Activated CD8-positive, alpha-beta T cell treated with anti-CD3 and anti-CD28 coated beads for 36 hours (primary cell): ENCODE data around the gene TRMT10B. TPM values are rescaled to one million over a fixed set of nuclear protein-coding genes. Genes with fewer than 3 reads are reported as not detected.

Experiments
- ATAC-seq: fragments of 200-7000 bp; cut with Tn5 transposase; one replicate; pipeline ENCODE4 v1.10.0; 2021; ENCODE audit warnings: mild to moderate bottlenecking, moderate library complexity
- CTCF ChIA-PET: fragments of 350-600 bp; sonication (Branson Sonifier 250); formaldehyde crosslinking; loops from one replicate; lab custom pipeline; 2021; ENCODE audit warnings: antibody characterized with exemption; lab: Charles Lee
- POLR2A ChIA-PET: fragments of 350-600 bp; sonication (Branson Sonifier 250); formaldehyde crosslinking; loops from one replicate; lab custom pipeline; 2021; ENCODE audit warnings: antibody characterized with exemption; lab: Charles Lee
- DNase-seq: peaks from one replicate; pipeline ENCODE4 v3.0.0-alpha.2; 2020
- H3K27ac Mint-ChIP-seq: one replicate; pipeline ENCODE4 v1.8.0; 2021; ENCODE audit warnings: mild to moderate bottlenecking, mixed read lengths
- H3K27me3 Mint-ChIP-seq: one replicate; pipeline ENCODE4 v1.8.0; 2021; ENCODE audit warnings: mixed read lengths
- H3K36me3 Mint-ChIP-seq: one replicate; pipeline ENCODE4 v1.8.0; 2021; ENCODE audit warnings: low read depth, mixed read lengths
- H3K4me1 Mint-ChIP-seq: one replicate; pipeline ENCODE4 v1.8.0; 2021; ENCODE audit warnings: low read depth, mixed read lengths
- H3K4me3 Mint-ChIP-seq: one replicate; pipeline ENCODE4 v1.8.0; 2021; ENCODE audit warnings: mild to moderate bottlenecking, moderate library complexity, mixed read lengths
- H3K9me3 Mint-ChIP-seq: one replicate; pipeline ENCODE4 v1.8.0; 2021; ENCODE audit warnings: mixed read lengths
- CTCF ChIP-seq: fragments of 200-600 bp; IDR thresholded peaks from one replicate; pipeline ENCODE4 v1.8.0; 2022; ENCODE audit warnings: antibody characterized with exemption, mild to moderate bottlenecking
- intact Hi-C: fragments of 100-400 bp; cut with micrococcal nuclease; formaldehyde crosslinking; loops from one replicate; pipeline ENCODE4 v1.10.0; 2022
- total RNA-seq, 2 experiments: library from RNA; stranded (reverse); gene quantifications; one replicate each; pipeline ENCODE4 v1.2.3, GENCODE V29; 2021

The TRMT10B gene
- total RNA-seq, 2 experiments from 2014 or later, result 10.6 to 12.0 TPM

DNA sequence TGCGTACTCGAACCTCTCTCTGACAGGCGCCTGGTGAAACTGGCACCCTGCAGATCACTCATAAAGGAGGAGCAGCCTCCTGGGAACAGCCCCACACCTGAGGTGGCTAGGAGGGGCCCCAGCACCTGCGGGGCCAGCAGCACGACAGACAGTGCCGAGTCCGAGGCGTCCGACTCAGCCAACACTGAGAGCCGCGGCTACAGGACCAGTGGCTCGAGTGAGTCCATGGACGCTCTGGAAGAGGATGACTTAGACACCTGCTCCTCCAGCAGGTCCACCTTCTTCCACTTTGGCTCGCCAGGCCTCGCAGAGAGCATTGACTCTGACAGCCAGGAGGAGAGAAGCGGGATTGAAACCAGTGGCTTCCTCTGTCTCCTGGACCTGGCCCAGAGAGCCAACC, 13.5 kb upstream of the TRMT10B start:
- H3K9me3 Mint-ChIP-seq, result no peaks in the 10 kb centered on the region
- H3K4me3 Mint-ChIP-seq, result no peak overlapping the region
- intact Hi-C loops, result loop anchor here (10.0 kb wide), 1 partner anchor 115 kb away; no protein-coding TSS in a partner anchor
- H3K27ac Mint-ChIP-seq, result no peak overlapping the region
- ChIA-PET POLR2A (no interaction called here), CTCF (no interaction called here)
- H3K27me3 Mint-ChIP-seq, result no peaks in the 10 kb centered on the region
- ATAC-seq, result no peak
- H3K36me3 Mint-ChIP-seq, result no peaks in the 10 kb centered on the region
- H3K4me1 Mint-ChIP-seq, result no peaks in the 10 kb centered on the region
- no peak for TF ChIP-seq CTCF
- no peak for DNase-seq

DNA sequence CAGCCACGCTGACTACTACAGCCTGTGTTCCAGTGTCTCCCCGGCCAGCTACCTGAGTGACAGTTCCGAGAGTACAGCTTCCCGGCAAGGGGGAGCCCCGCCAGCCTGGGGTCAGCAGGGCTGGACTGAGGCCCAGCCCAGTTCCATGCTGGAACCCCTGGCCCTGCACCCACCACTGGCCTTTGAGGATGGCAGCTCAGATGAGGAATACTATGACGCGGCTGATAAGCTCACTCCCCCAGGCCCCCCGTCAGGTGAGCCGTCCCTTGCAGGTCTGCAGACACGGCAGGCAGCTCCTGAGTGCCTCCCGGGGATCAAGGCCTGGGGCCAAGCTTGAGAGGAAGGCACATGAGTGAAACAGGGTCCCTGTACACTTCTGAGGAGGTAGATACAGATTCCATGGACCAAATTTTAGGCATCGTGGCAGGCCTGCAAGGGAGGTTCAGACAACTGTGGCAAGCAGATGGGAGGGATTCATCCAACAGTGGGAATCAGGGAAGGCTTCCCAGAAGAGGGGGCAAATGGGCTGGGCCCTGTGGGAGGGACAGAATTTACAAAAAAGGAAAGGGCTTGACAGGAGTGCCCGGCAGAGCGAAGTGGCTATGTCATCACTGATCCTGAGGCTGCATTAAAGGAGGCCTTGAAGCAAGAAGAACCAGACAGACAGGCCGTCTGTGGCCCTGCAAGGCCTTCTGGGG, 12.8 kb upstream of the TRMT10B start:
- Mint-ChIP-seq H3K27ac (no peak overlapping the region), H3K36me3 (no peaks in the 10 kb centered on the region), H3K4me3 (no peak overlapping the region), H3K4me1 (no peaks in the 10 kb centered on the region), H3K9me3 (no peaks in the 10 kb centered on the region), H3K27me3 (no peaks in the 10 kb centered on the region)
- CTCF ChIA-PET, result no interaction called here
- no peak for DNase-seq
- TF ChIP-seq CTCF, result no peak
- ATAC-seq, result no peak
- intact Hi-C loops, result loop anchor here (10.0 kb wide), 1 partner anchor 114 kb away; no protein-coding TSS in a partner anchor
- POLR2A ChIA-PET, result no interaction called here

DNA sequence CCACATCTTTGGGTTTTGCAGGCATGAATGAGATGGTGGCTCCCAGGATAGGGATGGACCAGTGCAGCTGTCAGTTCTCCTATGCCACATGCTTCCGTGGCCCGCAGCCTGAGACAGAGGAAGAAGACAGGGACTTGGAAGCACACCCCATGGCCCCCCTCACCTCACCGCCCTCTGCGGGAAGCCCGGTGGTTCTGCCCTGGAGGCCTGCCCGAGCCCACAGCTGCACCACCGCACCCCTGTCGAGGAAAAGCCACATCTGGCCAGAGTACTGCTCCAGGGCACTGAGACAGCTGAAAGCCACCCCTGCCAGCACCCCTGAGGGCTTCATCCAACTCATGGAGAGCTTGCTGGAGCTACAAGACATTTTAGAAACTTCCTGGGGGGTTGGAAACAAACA, 7.6 kb upstream of the TRMT10B start:
- intact Hi-C loops, result loop anchor here (5.0 to 10.0 kb wide), 2 partner anchors 51 to 109 kb away; no protein-coding TSS in a partner anchor
- DNase-seq (no peak), ATAC-seq (no peak)
- ChIA-PET POLR2A (no interaction called here), CTCF (interaction anchor here (0.8 kb wide), 1 partner anchor 23 kb away, joined by 3 read pairs; no protein-coding TSS in a partner anchor)
- Mint-ChIP-seq H3K27ac (no peak overlapping the region), H3K27me3 (no peaks in the 10 kb centered on the region), H3K4me1 (no peaks in the 10 kb centered on the region), H3K4me3 (no peak overlapping the region), H3K36me3 (no peaks in the 10 kb centered on the region), H3K9me3 (no peaks in the 10 kb centered on the region)
- TF ChIP-seq CTCF, result no peak

DNA sequence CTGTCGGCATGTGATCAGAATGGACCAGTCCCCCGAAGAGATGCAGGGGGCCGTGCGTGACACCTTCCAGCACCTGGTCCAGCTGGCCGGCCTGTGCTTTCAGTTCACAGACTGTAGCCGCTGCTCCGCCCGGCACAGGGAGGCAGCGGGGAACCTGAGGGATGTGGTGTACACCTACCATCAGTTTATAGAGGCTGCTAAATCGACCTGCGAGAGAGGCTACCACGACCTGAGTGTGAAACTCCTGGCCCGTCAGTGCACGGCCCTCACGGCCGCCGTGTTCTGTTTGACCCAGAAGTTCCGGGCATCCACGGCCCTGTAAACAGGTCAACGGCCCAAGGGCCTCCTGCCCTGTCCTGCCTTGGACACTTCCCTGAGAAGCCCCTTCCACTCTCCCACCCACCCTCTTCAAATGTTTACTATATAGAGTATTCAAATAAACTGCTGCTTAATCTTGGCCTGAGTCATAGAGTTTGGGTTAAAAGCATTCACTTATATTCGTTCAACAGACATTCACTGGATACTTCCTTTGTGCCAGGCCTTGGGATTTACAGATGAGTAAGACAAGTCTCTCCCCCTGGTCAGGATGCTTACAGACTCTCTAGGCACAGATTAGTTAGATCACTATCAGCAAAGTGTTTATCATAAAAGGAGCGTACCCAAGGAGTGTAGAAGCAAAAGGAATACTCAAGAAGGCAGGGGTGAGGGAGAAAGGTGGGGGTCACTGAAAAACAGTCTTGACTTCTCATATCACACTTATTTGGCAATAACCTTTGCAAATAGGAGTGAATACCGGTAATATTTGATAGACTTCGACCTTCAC, 6.9 kb upstream of the TRMT10B start:
- intact Hi-C loops, result loop anchor here (5.0 to 10.0 kb wide), 2 partner anchors 51 to 108 kb away; no protein-coding TSS in a partner anchor
- Mint-ChIP-seq H3K4me3 (no peak overlapping the region), H3K4me1 (no peaks in the 10 kb centered on the region), H3K27me3 (no peaks in the 10 kb centered on the region), H3K27ac (no peak overlapping the region), H3K36me3 (no peaks in the 10 kb centered on the region), H3K9me3 (no peaks in the 10 kb centered on the region)
- CTCF ChIA-PET, result interaction anchor here (0.6 to 0.8 kb wide), 2 partner anchors 22 to 248 kb away, joined by 3 read pairs; no protein-coding TSS in a partner anchor
- no peak for TF ChIP-seq CTCF
- ATAC-seq (peak; percentile 17), DNase-seq (no peak)
- POLR2A ChIA-PET, result no interaction called here
